WI38 (cell line): ENCODE data around the gene EXOG.

Experiments
- H3K4me3 ChIP-seq: 2 replicates; pipeline ENCODE4 v1.5.1; 2011; ENCODE audit warnings: low read depth, mild to moderate bottlenecking, control low read depth, low read length
- TF ChIP-seq, protein P1 (sequence below): IDR thresholded peaks from 2 replicates; pipeline ENCODE4 v1.5.1; 2012; ENCODE audit warnings: low read depth, mild to moderate bottlenecking, control low read depth, low read length

Gene EXOG

DNA sequence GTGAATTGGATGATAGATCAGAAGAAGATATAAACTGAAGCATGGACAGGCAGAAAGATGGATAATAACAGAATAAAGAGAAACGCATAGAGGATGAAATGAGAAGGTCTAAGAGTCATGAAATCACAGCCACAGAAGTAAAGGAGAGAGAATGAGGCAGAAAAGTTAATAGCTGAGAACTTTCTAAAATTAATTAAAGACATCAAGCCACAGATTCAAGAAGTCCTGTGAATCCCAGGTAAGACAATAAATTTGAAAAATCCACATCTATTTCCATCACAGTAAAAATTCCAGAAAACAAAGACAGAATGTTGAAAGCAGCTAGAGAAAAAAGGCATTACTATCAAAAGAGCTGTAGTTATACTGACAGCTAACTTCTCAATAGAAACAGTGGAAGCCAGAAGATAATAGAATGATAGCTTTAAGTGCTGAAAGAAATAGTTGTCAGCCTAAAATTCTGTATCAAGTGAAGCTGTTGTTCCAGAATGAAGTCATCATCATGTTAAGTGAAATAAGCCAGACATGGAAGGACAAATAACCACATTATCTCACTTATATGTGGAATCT is 30.5 kb upstream of the EXOG start:
- TF ChIP-seq, protein P1, sequence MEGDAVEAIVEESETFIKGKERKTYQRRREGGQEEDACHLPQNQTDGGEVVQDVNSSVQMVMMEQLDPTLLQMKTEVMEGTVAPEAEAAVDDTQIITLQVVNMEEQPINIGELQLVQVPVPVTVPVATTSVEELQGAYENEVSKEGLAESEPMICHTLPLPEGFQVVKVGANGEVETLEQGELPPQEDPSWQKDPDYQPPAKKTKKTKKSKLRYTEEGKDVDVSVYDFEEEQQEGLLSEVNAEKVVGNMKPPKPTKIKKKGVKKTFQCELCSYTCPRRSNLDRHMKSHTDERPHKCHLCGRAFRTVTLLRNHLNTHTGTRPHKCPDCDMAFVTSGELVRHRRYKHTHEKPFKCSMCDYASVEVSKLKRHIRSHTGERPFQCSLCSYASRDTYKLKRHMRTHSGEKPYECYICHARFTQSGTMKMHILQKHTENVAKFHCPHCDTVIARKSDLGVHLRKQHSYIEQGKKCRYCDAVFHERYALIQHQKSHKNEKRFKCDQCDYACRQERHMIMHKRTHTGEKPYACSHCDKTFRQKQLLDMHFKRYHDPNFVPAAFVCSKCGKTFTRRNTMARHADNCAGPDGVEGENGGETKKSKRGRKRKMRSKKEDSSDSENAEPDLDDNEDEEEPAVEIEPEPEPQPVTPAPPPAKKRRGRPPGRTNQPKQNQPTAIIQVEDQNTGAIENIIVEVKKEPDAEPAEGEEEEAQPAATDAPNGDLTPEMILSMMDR: no peak
- H3K4me3 ChIP-seq: no peak overlapping the region

DNA sequence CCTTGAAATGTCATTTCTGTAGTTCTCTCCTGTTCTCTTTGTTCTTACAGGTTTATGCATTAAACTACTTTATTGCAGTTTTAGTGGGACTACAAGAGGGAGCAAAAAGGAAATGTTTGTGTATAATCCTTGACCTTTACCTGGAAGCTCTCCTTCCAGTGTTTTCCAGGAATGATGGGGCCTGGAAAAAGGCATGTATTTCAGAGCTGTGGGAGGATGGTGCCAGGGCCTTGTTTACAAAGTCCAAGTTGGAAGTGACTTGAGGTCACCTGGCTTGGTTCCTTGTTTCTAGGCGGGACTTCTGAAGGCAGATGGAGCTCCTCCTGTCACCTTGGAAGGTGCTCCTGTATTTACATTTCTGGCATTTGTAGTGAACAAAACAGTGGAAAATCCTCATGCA is 27.4 kb upstream of the EXOG start:
- TF ChIP-seq, protein P1: no peak
- no peak overlapping the region for H3K4me3 ChIP-seq

DNA sequence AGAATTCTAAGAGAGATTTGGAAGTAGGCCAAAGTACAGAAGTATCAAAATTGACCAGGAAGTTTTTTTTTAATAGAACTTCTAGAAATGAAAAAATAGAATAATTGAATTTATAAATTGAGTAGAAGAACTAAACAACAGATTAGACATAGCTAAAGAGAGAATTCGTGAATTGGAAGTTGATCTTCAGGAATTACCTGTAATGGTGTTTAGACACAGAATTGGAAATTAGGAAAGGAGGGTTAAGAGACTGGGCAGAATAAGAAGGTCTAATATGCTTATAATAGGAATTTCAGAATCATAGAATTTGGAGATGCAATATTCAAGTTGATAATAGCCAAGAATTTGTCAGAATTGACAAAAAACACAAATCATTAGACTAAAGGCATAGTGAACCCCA is 26.3 kb upstream of the EXOG start:
- H3K4me3 ChIP-seq: no peak overlapping the region
- TF ChIP-seq, protein P1: no peak

DNA sequence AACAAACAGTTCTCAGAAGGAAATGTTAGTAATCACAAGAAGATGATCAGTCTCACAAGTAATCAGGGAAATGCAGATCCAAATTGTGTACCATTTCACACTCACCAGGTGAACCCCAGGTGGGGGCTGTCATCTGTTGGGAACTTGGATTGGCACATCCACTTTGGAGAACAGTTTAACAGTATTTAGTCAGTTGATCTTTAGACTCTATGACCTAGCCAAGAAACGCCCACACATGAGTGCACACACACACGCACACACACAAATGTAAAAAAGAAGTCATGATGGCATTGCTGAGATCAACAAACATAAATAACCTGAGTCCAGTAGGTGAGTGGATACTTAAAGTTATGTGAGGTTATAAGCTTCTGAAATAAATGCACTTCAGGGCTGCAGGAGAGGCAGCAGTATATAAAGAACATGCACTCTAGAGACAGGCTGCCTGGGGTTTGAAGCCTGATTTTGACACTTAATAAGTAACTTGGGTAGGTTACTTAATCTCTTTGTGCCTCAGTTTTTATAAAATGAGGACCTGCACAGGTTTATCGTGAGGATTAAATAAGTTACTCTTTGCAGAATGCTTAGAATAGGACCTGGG is 24.8 kb upstream of the EXOG start:
- TF ChIP-seq, protein P1: no peak
- no peak overlapping the region for H3K4me3 ChIP-seq

DNA sequence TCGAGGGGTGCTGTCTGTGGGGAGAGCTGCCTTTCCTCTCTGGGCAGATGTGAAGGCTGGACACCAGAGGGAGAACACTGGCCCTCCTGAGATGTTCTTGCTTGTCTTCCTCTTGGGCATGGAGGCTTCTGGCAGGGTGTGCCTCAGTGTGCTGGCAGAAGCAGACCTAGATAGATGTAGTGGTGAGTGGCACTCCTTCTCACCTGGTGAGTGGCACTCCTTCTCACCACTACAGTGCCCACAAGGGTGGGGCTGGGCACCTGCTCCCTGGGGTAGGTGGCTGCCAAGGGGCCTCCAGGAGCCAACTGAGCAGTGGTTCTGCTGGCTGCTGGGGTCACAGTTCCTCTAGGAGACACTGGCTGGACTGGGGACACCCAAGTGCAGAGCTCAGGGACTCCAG is 23.8 kb upstream of the EXOG start:
- TF ChIP-seq, protein P1: no peak
- no peak overlapping the region for H3K4me3 ChIP-seq

DNA sequence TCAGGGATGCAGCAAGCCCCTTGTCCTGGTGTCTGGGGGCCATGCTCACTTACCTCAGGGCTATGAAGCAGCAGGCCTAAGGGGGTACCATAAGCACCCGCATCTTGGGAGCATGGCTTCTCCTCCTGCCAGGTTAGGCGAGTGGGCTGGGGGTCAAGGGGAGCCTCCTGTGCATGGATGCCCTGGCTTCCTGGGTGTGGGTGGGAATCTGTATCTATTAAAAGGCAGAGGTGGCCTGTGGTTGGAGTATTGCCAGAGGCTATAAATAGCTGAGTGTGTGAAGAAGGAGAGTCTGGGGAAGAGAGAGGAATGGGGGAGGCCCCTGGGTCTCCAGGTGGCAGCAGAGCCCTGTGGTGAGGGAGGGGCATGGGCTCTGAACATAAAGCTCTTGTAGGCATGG is 22.9 kb upstream of the EXOG start:
- TF ChIP-seq, protein P1: no peak
- H3K4me3 ChIP-seq: no peak overlapping the region

DNA sequence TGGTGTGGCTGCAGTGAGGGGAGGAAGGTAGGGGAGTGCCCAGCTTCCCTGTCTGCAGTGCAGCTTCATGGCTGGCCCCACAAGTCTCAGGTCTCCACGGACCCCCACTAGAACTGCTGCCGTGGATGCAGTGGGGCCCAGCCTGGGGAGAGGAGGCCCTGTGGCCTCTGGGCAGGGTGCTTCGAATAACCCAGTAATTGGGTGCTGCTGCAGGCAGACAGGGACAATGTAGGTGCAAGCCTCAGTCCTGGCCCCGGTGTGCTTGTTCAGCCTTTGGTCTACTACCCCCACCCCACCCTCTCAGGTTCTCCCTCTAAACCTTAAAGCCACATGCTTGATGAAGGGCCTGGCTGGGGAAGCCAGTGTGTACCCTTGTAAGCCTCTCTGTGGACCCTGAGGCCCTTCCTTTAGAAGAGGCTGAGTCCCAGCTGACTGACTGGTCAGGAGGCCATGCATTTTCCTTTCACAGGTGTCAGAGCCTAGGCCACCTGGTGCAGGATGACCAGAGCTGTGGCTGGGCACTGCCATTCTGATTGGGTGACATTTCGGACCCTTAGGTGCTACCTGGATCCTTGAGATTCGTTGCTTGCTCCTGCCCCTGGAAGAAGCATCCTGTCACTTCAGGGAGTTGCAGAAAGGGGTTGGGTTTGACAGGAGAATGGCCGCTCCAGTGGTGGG is 21.1 kb upstream of the EXOG start:
- no peak overlapping the region for H3K4me3 ChIP-seq
- TF ChIP-seq, protein P1: no peak
